Dendritic cell treated with granulocyte-macrophage colony-stimulating factor and Interleukin-4, amounts not matched to agents 40 ng/mL and 50 ng/mL, for 4 days (primary cell): ENCODE measurements around the gene FDX1.

Experiments
- H3K27ac Mint-ChIP-seq: one replicate; pipeline ENCODE4 v1.8.0; 2022; ENCODE audit warnings: mild to moderate bottlenecking, mixed read lengths
- H3K27me3 Mint-ChIP-seq: one replicate; pipeline ENCODE4 v1.8.0; 2022; ENCODE audit warnings: mild to moderate bottlenecking, mixed read lengths
- H3K36me3 Mint-ChIP-seq: one replicate; pipeline ENCODE4 v1.8.0; 2022; ENCODE audit warnings: low read depth, mixed read lengths
- H3K4me1 Mint-ChIP-seq: one replicate; pipeline ENCODE4 v1.8.0; 2022; ENCODE audit warnings: low read depth, mixed read lengths
- H3K4me3 Mint-ChIP-seq: one replicate; pipeline ENCODE4 v1.8.0; 2022; ENCODE audit warnings: mild to moderate bottlenecking, moderate library complexity, mixed read lengths
- H3K9me3 Mint-ChIP-seq: one replicate; pipeline ENCODE4 v1.8.0; 2022; ENCODE audit warnings: mixed read lengths
- intact Hi-C: fragments of 100-400 bp; cut with micrococcal nuclease; formaldehyde crosslinking; loops from one replicate; pipeline ENCODE4 v1.15.0; 2022

Gene FDX1

GRCh38 chr11:110513846-110514437 is 84.2 kb downstream of the FDX1 start:
- Mint-ChIP-seq H3K27me3 (peaks cover 9% of the 10 kb centered on the region), H3K9me3 (peaks cover 17% of the 10 kb centered on the region), H3K4me3 (no peak overlapping the region), H3K27ac (peak overlapping the region; percentile 5), H3K4me1 (peaks cover 5% of the 10 kb centered on the region), H3K36me3 (no peaks in the 10 kb centered on the region)
- intact Hi-C loops: no loop called here
